HCT116 (cell line): ENCODE data around the gene THBS1. TPM values are rescaled to one million over a fixed set of nuclear protein-coding genes. Genes with fewer than 3 reads are reported as not detected.

Experiments
- ATAC-seq: fragments of 200-7000 bp; cut with Tn5 transposase; 2 replicates; pipeline ENCODE4 v1.9.1; 2020; ENCODE audit warnings: mild to moderate bottlenecking, moderate library complexity
- BruUV-seq: library from RNA; stranded (reverse); fragments of 400-500 nt; replicated peaks from 2 replicates; lab custom pipeline; 2021; lab: Mats Ljungman, UMichigan
- CTCF ChIA-PET: fragments of 300-600 bp; sonication (Branson Sonifier 250); formaldehyde crosslinking; loops from one replicate; lab custom pipeline; 2021; ENCODE audit warnings: antibody characterized with exemption; lab: Charles Lee
- POLR2A ChIA-PET: fragments of 300-600, 350-600 bp; sonication (Branson Sonifier 250); formaldehyde crosslinking; loops from one replicate; lab custom pipeline; 2021; ENCODE audit warnings: antibody characterized with exemption; lab: Charles Lee
- RAD21 ChIA-PET, 2 experiments: fragments of 300-600 bp; sonication (Branson Sonifier 250); formaldehyde crosslinking; loops; one replicate each; lab custom pipeline; 2023; ENCODE audit warnings: low total read pairs in 2 of 2; ENCODE audit not compliant: uncharacterized antibody in 2 of 2, unreplicated experiment in 2 of 2, low non-redundant PET in 1 of 2; lab: Charles Lee
- DNase-seq: peaks from one replicate; pipeline ENCODE4 v3.0.0-alpha.2; 2010; ENCODE audit warnings: low read depth, low spot score
- H2AFZ ChIP-seq: fragments of 200-600 bp; shearing (Covaris generic), sonication (generic); 2 replicates; pipeline ENCODE4 v1.6.1; 2017; ENCODE audit warnings: low read depth, mixed run types, mixed read lengths, antibody characterized with exemption, low read length; ENCODE audit not compliant: poor library complexity, severe bottlenecking
- H3K27ac ChIP-seq: 2 replicates; pipeline ENCODE4 v1.5.1; 2012; ENCODE audit warnings: low read depth, low read length
- H3K27me3 ChIP-seq: fragments of 200-600 bp; sonication (generic); 2 replicates; pipeline ENCODE4 v1.6.1; 2016; ENCODE audit warnings: mixed run types, low read length, mixed read lengths; ENCODE audit not compliant: insufficient read depth
- H3K36me3 ChIP-seq, 2 experiments: fragments of 200-500 bp in 1 of 2; fragments of 200-600 bp in 1 of 2; sonication (Bioruptor generic) in 1 of 2; sonication (generic) in 1 of 2; 2 replicates each; pipeline versions ENCODE4 v1.5.1 to v1.6.1; 2014 to 2016; ENCODE audit warnings: low read length in 2 of 2, inconsistent platforms in 1 of 2, mixed read lengths in 1 of 2, mixed run types in 1 of 2; ENCODE audit not compliant: insufficient read depth in 2 of 2, control insufficient read depth in 1 of 2
- H3K4me1 ChIP-seq, 2 experiments: fragments of 200-600 bp in 1 of 2; sonication (generic) in 1 of 2; 2 replicates each; pipeline versions ENCODE4 v1.5.1 to v1.6.1; 2012 to 2017; ENCODE audit warnings: low read length in 2 of 2, inconsistent platforms in 1 of 2, mild to moderate bottlenecking in 1 of 2, mixed read lengths in 1 of 2, mixed run types in 1 of 2, moderate library complexity in 1 of 2; ENCODE audit not compliant: insufficient read depth in 2 of 2, control insufficient read depth in 1 of 2
- H3K4me2 ChIP-seq: fragments of 200-600 bp; sonication (generic); 2 replicates; pipeline ENCODE4 v1.6.1; 2017; ENCODE audit warnings: mixed run types, low read length, mixed read lengths
- H3K4me3 ChIP-seq, 2 experiments: fragments of 200-600 bp in 1 of 2; sonication (generic) in 1 of 2; replicated peaks in 1 of 2; 2 replicates each; pipeline ENCODE4 v1.5.1; 2011 to 2016; ENCODE audit warnings: low read length in 2 of 2, control low read depth in 1 of 2, low read depth in 1 of 2, mild to moderate bottlenecking in 1 of 2, mixed read lengths in 1 of 2, mixed run types in 1 of 2
- H3K79me2 ChIP-seq: fragments of 200-600 bp; sonication (generic); 2 replicates; pipeline ENCODE4 v1.6.1; 2017; ENCODE audit warnings: mild to moderate bottlenecking, mixed run types, low read length, moderate library complexity, mixed read lengths; ENCODE audit not compliant: insufficient read depth
- H3K9ac ChIP-seq: fragments of 200-600 bp; sonication (generic); 2 replicates; pipeline ENCODE4 v1.6.1; 2016; ENCODE audit warnings: low read length, mixed read lengths
- H3K9me2 ChIP-seq: fragments of 200-600 bp; sonication (generic), shearing (Covaris generic); 2 replicates; pipeline ENCODE4 v1.6.1; 2017; ENCODE audit warnings: mixed run types, mild to moderate bottlenecking, moderate library complexity; ENCODE audit not compliant: insufficient read depth
- H3K9me3 ChIP-seq, 2 experiments: fragments of 200-500 bp in 1 of 2; fragments of 200-600 bp in 1 of 2; sonication (Bioruptor generic) in 1 of 2; sonication (generic) in 1 of 2; 2 replicates each; pipeline ENCODE4 v1.6.1; 2014 to 2017; ENCODE audit warnings: low read length in 2 of 2, mixed read lengths in 2 of 2, inconsistent platforms in 1 of 2, low read depth in 1 of 2, mild to moderate bottlenecking in 1 of 2, mixed run types in 1 of 2, moderate library complexity in 1 of 2; ENCODE audit not compliant: control insufficient read depth in 1 of 2, insufficient read depth in 1 of 2
- H4K20me1 ChIP-seq: fragments of 200-600 bp; sonication (generic), shearing (Covaris generic); 2 replicates; pipeline ENCODE4 v1.6.1; 2017; ENCODE audit warnings: mixed run types, mild to moderate bottlenecking, moderate library complexity; ENCODE audit not compliant: insufficient read depth
- CBX3 ChIP-seq: IDR thresholded peaks from 2 replicates; pipeline ENCODE4 v1.6.1; 2012; ENCODE audit warnings: low read depth
- CEBPB ChIP-seq: IDR thresholded peaks from 2 replicates; pipeline ENCODE4 v1.6.1; 2012; ENCODE audit warnings: low read depth
- EGR1 ChIP-seq: IDR thresholded peaks from 2 replicates; pipeline ENCODE4 v1.6.1; 2012; ENCODE audit warnings: low read depth
- ELF1 ChIP-seq: IDR thresholded peaks from 2 replicates; pipeline ENCODE4 v1.6.1; 2012; ENCODE audit warnings: low read depth, borderline replicate concordance
- EZH2 ChIP-seq: fragments of 200-600 bp; sonication (generic); IDR thresholded peaks from 2 replicates; pipeline ENCODE4 v1.6.1; 2017; ENCODE audit warnings: antibody characterized with exemption, mixed run types
- MAX ChIP-seq: IDR thresholded peaks from 2 replicates; pipeline ENCODE4 v1.6.1; 2012
- POLR2A ChIP-seq: IDR thresholded peaks from 2 replicates; pipeline ENCODE4 v1.7.0; 2011; ENCODE audit warnings: borderline replicate concordance; ENCODE audit not compliant: insufficient read depth, insufficient read length; ENCODE audit errors: extremely low read depth
- SP1 ChIP-seq: IDR thresholded peaks from 2 replicates; pipeline ENCODE4 v1.6.1; 2012; ENCODE audit warnings: low read depth
- ZNF274 ChIP-seq: fragments of 200-500 bp; sonication (Bioruptor generic); IDR thresholded peaks from 2 replicates; pipeline ENCODE4 v1.6.1; 2014; ENCODE audit warnings: mild to moderate bottlenecking, low read depth, low read length, inconsistent platforms
- intact Hi-C: fragments of 100-400 bp; cut with micrococcal nuclease; formaldehyde crosslinking; loops from 2 replicates; pipeline ENCODE4 v1.10.0; 2022
- total RNA-seq: library from RNA; stranded (reverse); gene quantifications from one replicate; pipeline ENCODE4 v1.2.1, GENCODE V29; 2021; ENCODE audit not compliant: unreplicated experiment
- TF ChIP-seq, protein P1 (sequence below): IDR thresholded peaks from 2 replicates; pipeline ENCODE4 v1.6.1; 2012; ENCODE audit warnings: low read depth
- TF ChIP-seq, protein P2 (sequence below): IDR thresholded peaks from 2 replicates; pipeline ENCODE4 v1.6.1; 2011; ENCODE audit warnings: mild to moderate bottlenecking, low read length, moderate library complexity; ENCODE audit not compliant: insufficient replicate concordance; ENCODE audit errors: extremely low read depth

The THBS1 gene
- total RNA-seq, 1 experiment from 2014 or later = 6.3 TPM

GRCh38 chr15:39599871-39600270, 19.0 kb downstream of the THBS1 start:
- H3K9me3 ChIP-seq = no peaks in the 10 kb centered on the region
- H3K9me2 ChIP-seq = no peaks in the 10 kb centered on the region
- no peak for ATAC-seq
- H3K36me3 ChIP-seq = no peaks in the 10 kb centered on the region
- no peaks in the 10 kb centered on the region for H3K79me2 ChIP-seq
- intact Hi-C loops = loop anchor here (5.0 kb wide), 1 partner anchor 157 kb away; no protein-coding TSS in a partner anchor
- H3K9ac ChIP-seq = no peak overlapping the region
- no peak for TF ChIP-seq SP1
- TF ChIP-seq EGR1 = no peak
- TF ChIP-seq ZNF274 = no peak
- no peak for TF ChIP-seq CEBPB
- TF ChIP-seq, protein P1, sequence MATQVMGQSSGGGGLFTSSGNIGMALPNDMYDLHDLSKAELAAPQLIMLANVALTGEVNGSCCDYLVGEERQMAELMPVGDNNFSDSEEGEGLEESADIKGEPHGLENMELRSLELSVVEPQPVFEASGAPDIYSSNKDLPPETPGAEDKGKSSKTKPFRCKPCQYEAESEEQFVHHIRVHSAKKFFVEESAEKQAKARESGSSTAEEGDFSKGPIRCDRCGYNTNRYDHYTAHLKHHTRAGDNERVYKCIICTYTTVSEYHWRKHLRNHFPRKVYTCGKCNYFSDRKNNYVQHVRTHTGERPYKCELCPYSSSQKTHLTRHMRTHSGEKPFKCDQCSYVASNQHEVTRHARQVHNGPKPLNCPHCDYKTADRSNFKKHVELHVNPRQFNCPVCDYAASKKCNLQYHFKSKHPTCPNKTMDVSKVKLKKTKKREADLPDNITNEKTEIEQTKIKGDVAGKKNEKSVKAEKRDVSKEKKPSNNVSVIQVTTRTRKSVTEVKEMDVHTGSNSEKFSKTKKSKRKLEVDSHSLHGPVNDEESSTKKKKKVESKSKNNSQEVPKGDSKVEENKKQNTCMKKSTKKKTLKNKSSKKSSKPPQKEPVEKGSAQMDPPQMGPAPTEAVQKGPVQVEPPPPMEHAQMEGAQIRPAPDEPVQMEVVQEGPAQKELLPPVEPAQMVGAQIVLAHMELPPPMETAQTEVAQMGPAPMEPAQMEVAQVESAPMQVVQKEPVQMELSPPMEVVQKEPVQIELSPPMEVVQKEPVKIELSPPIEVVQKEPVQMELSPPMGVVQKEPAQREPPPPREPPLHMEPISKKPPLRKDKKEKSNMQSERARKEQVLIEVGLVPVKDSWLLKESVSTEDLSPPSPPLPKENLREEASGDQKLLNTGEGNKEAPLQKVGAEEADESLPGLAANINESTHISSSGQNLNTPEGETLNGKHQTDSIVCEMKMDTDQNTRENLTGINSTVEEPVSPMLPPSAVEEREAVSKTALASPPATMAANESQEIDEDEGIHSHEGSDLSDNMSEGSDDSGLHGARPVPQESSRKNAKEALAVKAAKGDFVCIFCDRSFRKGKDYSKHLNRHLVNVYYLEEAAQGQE = no peak
- no peak for TF ChIP-seq CBX3
- no peak for TF ChIP-seq POLR2A
- TF ChIP-seq, protein P2, sequence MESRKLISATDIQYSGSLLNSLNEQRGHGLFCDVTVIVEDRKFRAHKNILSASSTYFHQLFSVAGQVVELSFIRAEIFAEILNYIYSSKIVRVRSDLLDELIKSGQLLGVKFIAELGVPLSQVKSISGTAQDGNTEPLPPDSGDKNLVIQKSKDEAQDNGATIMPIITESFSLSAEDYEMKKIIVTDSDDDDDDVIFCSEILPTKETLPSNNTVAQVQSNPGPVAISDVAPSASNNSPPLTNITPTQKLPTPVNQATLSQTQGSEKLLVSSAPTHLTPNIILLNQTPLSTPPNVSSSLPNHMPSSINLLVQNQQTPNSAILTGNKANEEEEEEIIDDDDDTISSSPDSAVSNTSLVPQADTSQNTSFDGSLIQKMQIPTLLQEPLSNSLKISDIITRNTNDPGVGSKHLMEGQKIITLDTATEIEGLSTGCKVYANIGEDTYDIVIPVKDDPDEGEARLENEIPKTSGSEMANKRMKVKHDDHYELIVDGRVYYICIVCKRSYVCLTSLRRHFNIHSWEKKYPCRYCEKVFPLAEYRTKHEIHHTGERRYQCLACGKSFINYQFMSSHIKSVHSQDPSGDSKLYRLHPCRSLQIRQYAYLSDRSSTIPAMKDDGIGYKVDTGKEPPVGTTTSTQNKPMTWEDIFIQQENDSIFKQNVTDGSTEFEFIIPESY = no peak
- TF ChIP-seq MAX = no peak
- no peak for TF ChIP-seq EZH2
- TF ChIP-seq ELF1 = no peak
- TF ChIP-seq, all 23 proteins: peak for 0
- H2AFZ ChIP-seq = no peak overlapping the region
- RAD21 ChIA-PET = no interaction called here
- no peaks in the 10 kb centered on the region for H3K4me1 ChIP-seq
- POLR2A ChIA-PET = no interaction called here
- no peak for DNase-seq
- no peak overlapping the region for H3K27ac ChIP-seq
- H3K4me3 ChIP-seq = no peak overlapping the region
- CTCF ChIA-PET = no interaction called here
- no peaks in the 10 kb centered on the region for H4K20me1 ChIP-seq
- no TSS peak for BruUV-seq
- H3K27me3 ChIP-seq = no peaks in the 10 kb centered on the region
- no peak overlapping the region for H3K4me2 ChIP-seq
